GM12873 (cell line): Measurements from ENCODE around the gene IMPG1.

Source experiments
- TF ChIP-seq, protein P1 (sequence below): IDR thresholded peaks from 2 replicates; pipeline ENCODE4 v1.5.1; 2012; ENCODE audit warnings: low read depth, mild to moderate bottlenecking, moderate library complexity, low read length, control low read depth; ENCODE audit not compliant: insufficient read depth; ENCODE audit errors: missing control alignments

The IMPG1 gene

DNA sequence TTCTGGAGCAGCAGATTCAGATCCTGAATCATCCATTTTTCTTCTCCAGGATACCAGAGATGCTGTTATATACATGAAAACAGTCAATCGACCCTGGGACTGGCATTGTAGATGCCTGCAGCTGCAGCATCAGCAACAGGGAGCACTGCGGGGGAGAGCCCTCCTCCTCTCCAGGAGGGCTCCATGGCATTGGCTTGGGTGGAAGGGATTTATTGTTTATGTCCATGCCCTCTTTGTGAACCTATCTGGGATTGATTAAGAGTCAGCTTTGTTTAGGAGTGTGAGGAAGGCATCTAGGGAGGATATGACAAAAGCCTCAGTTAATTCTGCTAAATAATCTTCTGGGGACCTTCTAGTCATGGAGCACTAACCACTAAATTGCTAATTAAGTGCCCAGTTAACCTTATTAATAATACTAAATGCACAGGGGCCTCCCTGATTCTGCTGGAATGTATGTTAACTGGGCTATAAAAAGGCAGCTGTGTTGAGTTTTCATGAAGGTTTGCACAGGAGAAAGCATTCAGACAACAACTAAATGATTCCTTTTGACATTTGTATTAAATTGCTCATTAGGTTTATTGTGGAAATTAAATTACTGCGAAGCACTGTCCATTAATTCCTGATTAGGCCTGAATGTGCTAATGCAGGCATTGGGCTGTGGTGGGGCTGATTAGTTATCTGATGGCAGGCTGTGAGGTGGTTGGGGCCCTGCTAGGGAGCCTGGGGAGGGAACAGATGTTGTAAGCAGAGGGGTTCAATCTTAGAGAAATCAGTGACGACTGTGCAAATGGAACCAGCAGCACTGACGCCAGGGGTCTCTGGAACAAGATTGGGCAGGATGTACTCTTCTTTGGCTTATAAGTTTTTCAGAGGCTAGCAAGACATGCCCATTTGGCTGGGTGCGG lies 57.6 kb downstream of the IMPG1 start:
- TF ChIP-seq, protein P1, sequence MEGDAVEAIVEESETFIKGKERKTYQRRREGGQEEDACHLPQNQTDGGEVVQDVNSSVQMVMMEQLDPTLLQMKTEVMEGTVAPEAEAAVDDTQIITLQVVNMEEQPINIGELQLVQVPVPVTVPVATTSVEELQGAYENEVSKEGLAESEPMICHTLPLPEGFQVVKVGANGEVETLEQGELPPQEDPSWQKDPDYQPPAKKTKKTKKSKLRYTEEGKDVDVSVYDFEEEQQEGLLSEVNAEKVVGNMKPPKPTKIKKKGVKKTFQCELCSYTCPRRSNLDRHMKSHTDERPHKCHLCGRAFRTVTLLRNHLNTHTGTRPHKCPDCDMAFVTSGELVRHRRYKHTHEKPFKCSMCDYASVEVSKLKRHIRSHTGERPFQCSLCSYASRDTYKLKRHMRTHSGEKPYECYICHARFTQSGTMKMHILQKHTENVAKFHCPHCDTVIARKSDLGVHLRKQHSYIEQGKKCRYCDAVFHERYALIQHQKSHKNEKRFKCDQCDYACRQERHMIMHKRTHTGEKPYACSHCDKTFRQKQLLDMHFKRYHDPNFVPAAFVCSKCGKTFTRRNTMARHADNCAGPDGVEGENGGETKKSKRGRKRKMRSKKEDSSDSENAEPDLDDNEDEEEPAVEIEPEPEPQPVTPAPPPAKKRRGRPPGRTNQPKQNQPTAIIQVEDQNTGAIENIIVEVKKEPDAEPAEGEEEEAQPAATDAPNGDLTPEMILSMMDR, result no peak

DNA sequence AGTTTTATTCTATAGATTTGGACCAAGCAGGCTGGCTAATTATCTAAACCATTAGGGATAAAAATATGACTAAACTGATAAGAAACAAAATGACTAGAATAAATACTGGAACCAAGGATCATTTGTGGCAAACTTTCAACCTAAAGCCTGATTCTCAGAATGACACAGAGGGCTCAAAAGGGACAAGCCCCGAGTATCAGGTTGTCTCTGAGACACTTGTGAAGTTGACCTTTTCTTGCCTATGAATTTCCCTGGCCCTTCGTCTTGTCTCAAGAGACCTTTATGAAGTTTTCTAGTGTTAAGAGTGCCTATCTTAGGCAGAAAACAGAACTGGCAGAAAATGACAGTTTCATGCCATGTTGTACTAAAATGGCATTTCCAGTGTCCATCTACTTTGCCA lies 68.3 kb downstream of the IMPG1 start:
- TF ChIP-seq, protein P1, result no peak

DNA sequence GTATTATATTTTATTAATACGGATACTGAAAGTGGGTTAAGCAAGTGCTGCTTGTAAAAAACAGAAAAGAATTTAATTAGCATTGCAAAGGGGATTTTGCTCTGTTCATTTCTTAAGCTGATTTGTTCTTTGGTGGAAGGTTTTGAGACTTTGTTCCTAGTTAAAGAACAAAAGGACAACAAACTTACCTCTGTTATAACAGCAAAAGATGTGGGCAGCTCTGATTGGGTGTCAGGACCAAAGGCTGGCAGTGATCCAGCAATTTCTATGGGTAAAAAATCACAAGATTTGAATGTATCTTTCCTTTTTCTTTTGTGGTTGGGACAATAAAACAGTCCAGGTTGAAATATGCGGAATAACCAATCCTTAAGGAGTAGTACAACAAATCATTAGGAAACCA lies 68.8 kb downstream of the IMPG1 start:
- TF ChIP-seq, protein P1, result no peak

DNA sequence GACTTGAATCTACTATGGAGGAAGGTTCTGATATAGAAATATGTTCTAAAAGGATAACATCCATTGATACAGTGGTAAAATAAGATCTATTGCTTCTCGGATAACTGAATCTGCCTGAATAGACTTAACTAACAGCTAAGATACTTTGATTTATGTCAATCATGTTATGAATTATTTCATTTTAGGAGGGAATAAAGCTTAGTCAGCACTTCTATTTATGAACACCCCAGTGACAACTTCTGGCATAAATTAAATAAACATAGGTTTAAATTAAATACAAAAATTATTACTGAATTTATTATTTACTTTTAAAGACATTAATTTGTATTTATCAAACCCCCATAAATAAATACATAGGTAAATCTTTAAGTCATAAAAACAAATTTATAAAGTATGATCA lies 69.3 kb downstream of the IMPG1 start:
- TF ChIP-seq, protein P1, result no peak

DNA sequence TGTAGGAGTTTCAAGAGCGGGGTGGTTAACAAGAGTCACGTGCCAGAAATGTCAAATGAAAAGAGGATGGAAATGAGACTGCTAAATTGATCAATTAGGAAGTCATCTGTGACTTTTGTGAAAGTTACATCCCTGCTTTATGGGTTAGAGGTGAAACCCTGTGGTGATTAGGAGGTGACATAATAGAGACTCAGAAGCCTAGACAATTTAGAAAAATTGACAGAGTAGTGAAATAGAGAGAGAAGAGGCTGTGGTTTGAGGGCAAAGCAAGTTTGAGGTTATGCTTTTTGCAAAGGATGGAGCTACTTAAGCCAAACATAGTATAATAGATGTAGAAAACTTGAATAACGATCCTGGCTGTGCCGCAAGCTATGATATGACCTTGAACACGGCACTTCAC lies 71.8 kb downstream of the IMPG1 start:
- TF ChIP-seq, protein P1, result no peak

DNA sequence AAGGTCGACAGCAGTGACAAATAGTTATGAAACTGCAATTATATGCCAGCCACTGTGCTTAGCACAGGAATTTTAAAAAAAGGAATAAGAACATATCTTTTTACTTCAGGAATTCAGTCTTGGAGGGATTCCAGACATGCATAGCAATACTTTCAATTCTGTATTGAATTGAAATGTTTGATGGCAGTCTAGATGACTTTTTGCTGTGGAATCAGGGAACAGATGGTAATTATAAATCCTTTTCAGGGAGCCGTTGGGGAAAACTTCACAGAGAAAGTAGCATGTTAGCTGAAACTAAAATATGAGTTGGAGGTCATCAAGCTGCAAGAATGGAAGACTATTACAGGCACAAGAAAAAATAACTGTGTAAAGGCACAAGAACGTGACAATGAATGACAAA lies 74.8 kb downstream of the IMPG1 start:
- TF ChIP-seq, protein P1, result no peak

DNA sequence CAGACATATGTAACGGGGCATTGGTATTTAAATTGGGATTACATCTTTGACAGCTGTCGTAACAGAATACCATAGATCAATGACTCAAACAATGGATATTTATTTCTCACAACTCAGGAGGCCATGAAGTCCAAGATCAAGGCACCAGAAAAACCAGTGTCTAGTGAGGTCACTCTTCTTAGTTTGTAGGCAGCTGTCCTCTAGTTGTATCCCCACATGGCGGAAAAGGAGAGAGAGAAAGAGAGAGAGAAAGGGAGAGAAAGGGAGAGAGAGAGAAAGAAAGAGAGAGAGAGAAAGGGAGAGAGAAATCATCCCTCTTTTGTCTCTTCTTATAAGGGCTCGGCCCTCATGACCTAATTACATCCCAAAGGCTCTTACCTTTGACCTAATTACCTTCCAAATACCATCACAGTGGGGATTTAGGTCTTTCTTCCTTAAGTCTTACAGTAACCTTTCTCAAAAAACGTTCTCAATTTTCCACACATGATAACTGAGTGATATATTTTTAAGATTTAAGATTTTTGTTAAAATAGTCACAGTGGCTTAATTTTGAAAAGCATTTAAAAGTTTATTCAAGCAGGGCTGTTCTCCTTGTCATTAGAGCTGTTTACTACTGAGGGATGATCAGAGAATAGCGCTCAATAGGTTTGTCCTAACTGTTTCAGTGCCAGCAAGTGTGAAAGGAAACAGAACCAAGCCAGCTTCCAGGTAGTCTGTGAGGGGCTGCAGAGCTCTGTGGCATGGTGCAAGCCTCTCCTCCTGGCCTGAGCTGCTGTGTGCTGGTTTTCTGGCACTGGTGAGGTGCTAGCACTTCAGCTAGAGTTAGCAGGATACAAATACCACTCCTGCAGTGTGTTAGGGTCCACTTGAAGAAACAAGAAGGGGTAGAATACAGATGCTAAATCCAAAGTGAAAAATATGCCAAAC lies 79.0 kb downstream of the IMPG1 start:
- TF ChIP-seq, protein P1, result no peak
